Testis (tissue), 3 donors: ENCODE data around the gene PNPLA5. TPM values are rescaled to one million over a fixed set of nuclear protein-coding genes. Genes with fewer than 3 reads are reported as not detected.
"Not testable (repeated sequence)": the region's sequence is repeated elsewhere in the genome, so short reads cannot be mapped to it uniquely, and the experiment has no call there.

ENCODE experiments used
- DNase-seq: peaks from one replicate; pipeline ENCODE4 v3.0.0-alpha.2; 2019
- H3K27ac ChIP-seq, 2 donors: fragments of 200-600 bp; sonication (generic); one replicate each; pipeline ENCODE4 v1.5.1; 2019
- H3K27me3 ChIP-seq: fragments of 200-600 bp; sonication (generic); one replicate; pipeline ENCODE4 v1.5.1; 2019
- H3K36me3 ChIP-seq: fragments of 200-600 bp; sonication (generic); one replicate; pipeline ENCODE4 v1.5.1; 2017; ENCODE audit warnings: low read depth; ENCODE audit errors: missing control alignments
- H3K4me1 ChIP-seq: fragments of 200-600 bp; sonication (generic); one replicate; pipeline ENCODE4 v1.5.1; 2019
- H3K4me3 ChIP-seq, 2 donors: fragments of 200-600 bp; sonication (generic); one replicate each; pipeline ENCODE4 v1.5.1; 2017 to 2019
- H3K9me3 ChIP-seq: fragments of 200-600 bp; sonication (generic); one replicate; pipeline ENCODE4 v1.5.1; 2017
- CTCF ChIP-seq, 3 experiments: fragments of 450-650 bp in 2 of 3; fragments of 200-600 bp in 1 of 3; sonication (generic) in 1 of 3; IDR thresholded peaks; one replicate each; pipeline ENCODE4 v1.5.1; 2016 to 2019; ENCODE audit warnings: antibody characterized with exemption in 3 of 3, mild to moderate bottlenecking in 2 of 3, moderate library complexity in 1 of 3
- POLR2A ChIP-seq: fragments of 450-650 bp; IDR thresholded peaks from one replicate; pipeline ENCODE4 v1.6.1; 2017; ENCODE audit warnings: antibody characterized with exemption, mild to moderate bottlenecking, moderate library complexity
- WGBS, 2 donors: methylation state at CpG; one replicate each; pipeline ENCODE4 v1.1.5; 2018; 5-methylcytosine and 5-hydroxymethylcytosine counted together
- intact Hi-C: fragments of 100-400 bp; cut with DNase I; formaldehyde crosslinking; loops from one replicate; pipeline ENCODE4 v1.15.1; 2023; ENCODE audit warnings: low total_unique reads
- polyA plus RNA-seq: library from polyadenylated mRNA; stranded (reverse); fragments of 350-450 nt; fragmentation: Illumina TruSeq; extraction: RNeasy Lipid Tissue Mini Kit (QIAGEN cat#74804); gene quantifications from one replicate; pipeline ENCODE4 v1.2.3, GENCODE V29; 2014; ENCODE audit warnings: low read depth, low replicate concordance; ENCODE audit not compliant: insufficient read depth
- total RNA-seq, 2 donors: library from RNA; depleted of rRNA; stranded (reverse); fragments of >200 nt; gene quantifications; one replicate each; pipeline ENCODE4 v1.2.3, GENCODE V29; 2016

PNPLA5 gene
- total and polyA plus RNA-seq, 3 donors from 2014 or later, result not detected

GRCh38 chr22:43911351-43911750 is 19.5 kb upstream of the PNPLA5 start:
- H3K4me3 ChIP-seq, result no peak overlapping the region
- no peaks in the 10 kb centered on the region for H3K9me3 ChIP-seq
- 52 to 54% methylated on average over 4 of the region's 4 CpGs for WGBS, 2 donors
- no peak for TF ChIP-seq POLR2A
- intact Hi-C loops, result no loop called here
- no peaks in the 10 kb centered on the region for H3K4me1 ChIP-seq
- H3K36me3 ChIP-seq, result no peaks in the 10 kb centered on the region
- H3K27ac ChIP-seq, result no peak overlapping the region
- DNase-seq, result no peak
- H3K27me3 ChIP-seq, result no peaks in the 10 kb centered on the region

- Histone ChIP-seq H3K36me3 (no peaks in the 10 kb centered on the region), H3K4me1 (no peaks in the 10 kb centered on the region), H3K27me3 (no peaks in the 10 kb centered on the region), H3K4me3 (no peak overlapping the region), H3K9me3 (no peaks in the 10 kb centered on the region), H3K27ac (no peak overlapping the region)
- intact Hi-C loops, result no loop called here
- 68 to 71% methylated on average over 6 of the region's 6 CpGs for WGBS, 2 donors
- no peak for DNase-seq
- TF ChIP-seq CTCF (IDR thresholded peaks at IDR 0.05) (no peak), POLR2A (no peak)
Measured at GRCh38 chr22:43910178-43910695, 18.4 kb upstream of the PNPLA5 start.

- Histone ChIP-seq H3K27ac (no peak overlapping the region), H3K27me3 (no peaks in the 10 kb centered on the region), H3K36me3 (no peaks in the 10 kb centered on the region), H3K4me3 (no peak overlapping the region), H3K4me1 (no peaks in the 10 kb centered on the region), H3K9me3 (no peaks in the 10 kb centered on the region)
- intact Hi-C loops, result no loop called here
- DNase-seq, result no peak
- TF ChIP-seq CTCF (IDR thresholded peaks at IDR 0.05) (no peak), POLR2A (no peak)
- 78 to 96% methylated on average over 1 of the region's 1 CpG for WGBS, 2 donors
Measured at GRCh38 chr22:43909708-43910107, 17.9 kb upstream of the PNPLA5 start.

- no peak for DNase-seq
- Histone ChIP-seq H3K36me3 (no peaks in the 10 kb centered on the region), H3K27me3 (no peaks in the 10 kb centered on the region), H3K4me1 (no peaks in the 10 kb centered on the region), H3K9me3 (no peaks in the 10 kb centered on the region), H3K27ac (no peak overlapping the region), H3K4me3 (no peak overlapping the region)
- WGBS, 2 donors, result 66 to 70% methylated on average over 7 of the region's 7 CpGs
- intact Hi-C loops, result no loop called here
- no peak for TF ChIP-seq CTCF (IDR thresholded peaks at IDR 0.05)
- TF ChIP-seq POLR2A, result no peak
Measured at GRCh38 chr22:43905681-43906080, 13.9 kb upstream of the PNPLA5 start.

GRCh38 chr22:43904412-43904811 is 12.6 kb upstream of the PNPLA5 start:
- H3K4me1 ChIP-seq, H3K27me3 ChIP-seq, intact Hi-C loops, H3K27ac ChIP-seq, H3K4me3 ChIP-seq, H3K9me3 ChIP-seq, H3K36me3 ChIP-seq: not testable (repeated sequence)
- DNase-seq, result peak; percentile 37
- TF ChIP-seq CTCF (IDR thresholded peaks at IDR 0.05), result peak in 1 of 3 experiments; percentile 18
- WGBS, 2 donors, result 55 to 60% methylated on average over 2 to 12 of the region's 12 CpGs

GRCh38 chr22:43903033-43903432 is 11.2 kb upstream of the PNPLA5 start:
- 71 to 73% methylated on average over 12 of the region's 12 CpGs for WGBS, 2 donors
- H3K4me3 ChIP-seq, H3K9me3 ChIP-seq, intact Hi-C loops, H3K4me1 ChIP-seq, H3K27ac ChIP-seq, H3K36me3 ChIP-seq, DNase-seq, H3K27me3 ChIP-seq: not testable (repeated sequence)
